HG03097 (cell line): ENCODE measurements around the gene ZNF723.
"Not testable (repeated sequence)": the region's sequence is repeated elsewhere in the genome, so short reads cannot be mapped to it uniquely, and the experiment has no call there.

Experiments used
- ATAC-seq: cut with Tn5 transposase; IDR thresholded peaks from one replicate; pipeline ENCODE4 v1.9.1; 2021; ENCODE audit not compliant: unreplicated experiment, low FRiP score

Gene ZNF723

DNA sequence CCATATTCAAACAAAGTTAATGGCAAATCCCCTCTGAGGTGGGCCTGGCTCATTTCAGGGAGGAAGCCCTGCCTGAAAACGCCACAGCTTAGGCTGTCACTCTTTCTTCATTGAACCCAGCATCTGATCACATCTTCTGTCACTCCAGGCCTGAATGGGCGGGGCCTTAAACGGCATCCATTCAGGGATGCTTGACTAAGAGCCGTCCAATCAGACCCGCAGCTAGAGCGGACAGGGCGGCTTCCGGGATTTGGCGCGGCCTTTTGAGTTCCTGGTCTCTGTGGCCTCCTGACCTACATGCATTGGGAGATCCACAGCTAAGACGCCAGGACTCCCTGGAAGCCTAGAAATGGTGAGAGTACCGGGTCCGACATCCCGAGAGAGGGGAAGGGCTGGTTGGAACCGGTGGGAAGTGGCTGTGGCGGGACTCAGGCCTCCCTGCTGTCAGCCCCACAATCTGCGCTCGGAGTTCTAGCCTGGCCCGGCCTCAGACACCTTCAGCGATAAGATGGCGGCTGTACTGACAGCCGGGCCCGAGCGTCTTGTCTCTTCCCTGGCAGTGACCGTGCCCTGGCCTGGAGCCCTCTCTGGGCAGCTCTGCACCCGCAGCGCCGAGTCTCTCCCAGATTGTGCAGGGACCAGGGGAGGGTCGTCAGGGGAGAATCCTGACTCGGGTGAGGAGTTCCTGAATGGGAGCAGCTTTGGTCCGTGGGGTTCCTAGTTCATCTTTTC is at the start of gene ZNF723:
ZNF723 (plus strand) TSS at position 261 of the 732 bp plus-strand sequence; CDS start at position 350, 89 bp downstream.
- no peak for ATAC-seq

DNA sequence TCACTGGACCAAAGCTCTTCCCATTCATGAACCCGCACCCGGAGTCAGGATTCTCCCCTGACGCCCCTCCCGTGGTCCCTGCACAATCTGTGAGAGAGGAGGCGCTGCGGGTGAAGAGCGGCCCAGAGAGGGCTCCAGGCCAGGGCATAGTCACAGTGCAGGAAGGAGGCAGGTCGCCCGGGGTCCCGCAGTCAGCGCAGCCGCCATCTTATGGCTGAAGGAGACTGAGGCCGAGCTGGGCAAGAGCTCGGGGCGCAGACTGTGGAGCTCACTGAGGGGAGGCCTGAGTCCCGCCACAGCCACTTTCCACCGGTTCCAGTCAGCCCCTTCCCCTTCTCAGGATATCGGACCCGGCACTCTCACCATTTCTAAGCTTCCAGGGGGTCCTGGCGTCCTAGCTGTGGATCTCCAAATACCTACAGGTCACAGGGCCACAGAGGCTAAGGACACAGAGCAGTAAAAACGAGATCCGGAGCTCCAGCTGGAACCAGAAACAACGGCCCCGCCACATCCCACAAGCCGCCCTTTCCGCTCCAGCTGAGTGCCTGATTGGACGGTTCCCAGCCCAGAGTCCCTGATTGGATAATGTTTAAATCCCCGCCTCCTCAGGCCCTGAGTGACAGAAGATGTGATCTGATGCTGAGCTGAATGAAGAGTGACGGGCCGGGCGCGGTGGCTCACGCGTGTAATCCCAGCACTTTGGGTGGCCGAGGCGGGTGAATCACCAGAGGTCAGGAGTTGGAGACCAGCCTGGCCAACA is 48.3 kb upstream of the ZNF723 start, which contains the start of gene ZNF99:
ZNF99 (minus strand) TSS at position 501 of the 760 bp plus-strand sequence; CDS start at position 366, 135 bp downstream.
- ATAC-seq: no peak

DNA sequence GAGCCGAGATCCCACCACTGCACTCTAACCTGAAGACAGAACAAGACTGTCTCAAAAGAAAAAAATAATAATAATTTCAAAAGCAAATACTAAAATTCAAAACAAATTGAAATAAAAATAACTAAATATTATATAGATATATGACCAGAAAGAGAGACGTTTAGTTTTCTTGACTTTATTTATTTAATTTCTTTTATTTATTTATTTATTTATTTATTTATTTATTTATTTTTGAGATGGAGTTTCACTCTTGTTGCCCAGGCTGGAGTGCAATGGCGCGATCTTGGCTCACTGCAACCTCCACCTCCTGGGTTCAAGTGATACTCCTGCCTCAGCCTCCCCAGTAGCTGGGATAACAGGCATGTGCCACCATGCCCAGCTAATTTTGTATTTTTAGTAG is 39.2 kb upstream of the ZNF723 start:
- not testable (repeated sequence) for ATAC-seq

DNA sequence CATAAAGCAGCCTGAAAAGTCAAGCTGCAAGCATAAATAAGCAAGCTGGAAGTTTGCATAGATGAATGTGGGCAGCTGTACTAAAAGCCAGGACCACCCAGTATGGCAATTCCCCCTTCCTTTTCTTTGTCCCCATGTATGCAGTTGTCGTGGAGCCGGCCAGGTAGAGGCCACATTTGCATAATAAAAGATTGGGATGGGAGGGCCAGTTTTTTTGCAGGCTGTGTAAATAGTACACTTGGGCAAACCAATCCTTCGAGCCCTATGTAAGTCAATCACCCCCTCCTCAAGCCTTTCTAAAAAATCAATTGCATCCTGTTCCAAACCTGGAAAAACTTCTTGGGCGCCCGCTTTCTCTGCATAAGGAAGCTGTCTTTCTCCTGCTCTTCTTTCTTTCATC is 35.1 kb upstream of the ZNF723 start:
- ATAC-seq: no peak

DNA sequence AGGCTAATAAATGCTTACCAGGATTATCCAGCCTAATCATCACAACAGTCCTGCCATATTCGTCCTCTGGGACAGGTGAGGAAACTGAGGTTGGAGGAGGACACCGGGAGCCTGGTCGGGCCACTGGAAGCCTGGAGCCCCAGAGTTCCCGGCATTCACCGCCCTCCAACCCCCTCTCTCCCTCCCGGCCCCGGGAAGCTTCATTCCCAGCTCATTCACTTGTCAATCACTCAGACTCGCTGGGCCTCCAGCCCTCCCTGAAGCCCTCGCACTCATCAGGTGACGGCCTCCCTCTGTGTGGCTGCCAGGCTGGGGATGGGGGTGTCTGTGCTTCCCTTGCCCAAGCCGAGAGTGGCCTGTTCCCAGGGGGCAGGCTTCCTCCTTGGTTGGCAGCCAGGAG is 25.7 kb upstream of the ZNF723 start:
- ATAC-seq: no peak

DNA sequence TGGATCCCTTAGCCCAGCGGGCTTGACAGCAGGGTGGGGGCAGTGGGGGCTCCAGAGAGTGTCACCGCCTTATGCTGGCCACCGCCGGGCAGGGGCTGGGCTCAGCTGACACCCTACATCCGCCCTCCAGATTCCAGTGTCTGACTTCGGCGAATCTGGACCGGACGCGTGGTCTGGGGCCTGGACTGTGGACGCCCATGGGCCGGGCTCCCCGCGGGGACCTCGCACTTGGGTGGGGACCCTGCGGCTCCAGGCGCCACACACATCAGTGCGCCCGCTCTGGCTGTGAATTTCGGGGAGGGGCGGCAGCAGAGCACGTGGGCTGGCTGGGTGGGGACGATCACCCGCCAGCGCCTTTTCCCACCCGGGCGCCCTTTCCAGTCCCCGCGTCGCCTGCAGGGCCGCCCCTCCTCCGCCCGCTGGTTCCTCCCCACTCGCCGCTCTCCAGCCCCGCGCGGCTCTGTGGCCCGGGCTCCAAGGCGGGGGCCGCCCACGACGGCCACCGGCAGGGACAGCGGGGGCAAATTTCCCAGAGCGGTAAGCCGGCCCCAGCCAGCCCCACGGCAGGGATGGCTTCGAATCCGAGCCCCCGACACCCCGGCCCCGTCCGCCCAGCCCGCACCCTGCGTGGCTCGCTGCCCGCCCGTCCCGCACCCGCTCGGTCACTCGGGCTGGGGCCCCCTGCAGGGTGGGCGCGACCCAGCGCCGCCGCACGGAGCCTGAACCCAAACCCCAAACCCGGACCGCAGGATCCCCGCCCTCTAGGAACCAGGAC is 24.8 kb upstream of the ZNF723 start:
- no peak for ATAC-seq

DNA sequence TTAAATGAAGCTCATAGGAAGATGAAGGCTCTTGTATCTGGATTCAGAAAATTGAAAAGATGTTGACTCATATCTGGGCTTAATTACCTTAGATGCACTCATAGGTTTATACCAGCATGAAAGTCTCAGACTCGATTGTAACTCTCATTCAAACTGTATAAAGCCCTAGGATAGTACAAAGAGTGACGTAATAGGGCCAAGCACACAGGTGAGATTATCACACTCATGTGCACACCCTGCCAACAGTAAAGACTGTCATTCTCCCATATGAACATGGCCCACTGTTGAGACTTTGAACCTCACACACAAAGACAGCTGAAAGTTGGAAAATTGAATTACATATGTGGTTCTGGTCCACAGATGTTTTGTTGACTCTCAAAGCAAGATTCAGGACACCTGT is 18.0 kb upstream of the ZNF723 start:
- ATAC-seq: no peak

DNA sequence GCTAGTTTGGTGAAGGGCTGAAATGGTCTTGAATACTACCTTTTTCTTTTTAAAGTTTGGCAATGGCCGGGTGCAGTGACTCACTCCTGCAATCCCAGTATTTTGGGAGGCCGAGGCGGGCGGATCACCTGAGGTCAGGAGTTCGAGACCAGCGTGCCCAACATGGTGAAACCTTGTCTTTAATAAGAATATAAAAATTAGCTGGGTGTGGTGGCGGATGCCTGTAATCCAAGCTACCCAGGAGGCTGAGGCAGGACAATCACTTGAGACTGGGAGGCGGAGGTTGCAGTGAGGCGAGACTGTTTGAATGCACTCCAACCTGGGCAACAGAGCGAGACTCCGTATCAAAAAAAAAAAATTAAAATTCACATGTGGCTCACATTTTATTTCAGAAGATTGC is 880 bp upstream of the ZNF723 start:
- ATAC-seq: no peak

DNA sequence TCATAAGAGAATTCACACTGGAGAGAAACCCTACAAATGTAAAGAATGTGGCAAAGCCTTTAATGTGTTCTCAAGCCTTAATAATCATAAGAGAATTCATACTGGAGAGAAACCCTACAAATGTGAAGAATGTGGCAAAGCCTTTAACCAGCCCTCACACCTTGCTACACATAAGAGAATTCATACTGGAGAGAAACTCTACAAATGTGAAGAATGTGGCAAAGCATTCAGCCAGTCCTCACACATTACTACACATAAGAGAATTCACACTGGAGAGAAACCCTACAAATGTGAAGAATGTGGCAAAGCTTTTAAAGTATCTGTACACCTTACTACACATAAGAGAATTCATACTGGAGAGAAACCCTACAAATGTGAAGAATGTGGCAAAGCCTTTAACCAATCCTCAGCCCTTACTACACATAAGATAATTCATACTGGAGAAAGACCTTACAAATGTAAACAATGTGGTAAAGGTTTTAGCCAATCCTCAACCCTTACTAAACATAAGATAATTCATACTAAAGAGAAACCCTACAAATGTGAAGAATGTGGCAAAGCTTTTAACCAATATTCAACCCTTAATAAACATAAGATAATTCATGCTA is 25.7 kb downstream of the ZNF723 start:
- ATAC-seq: not testable (repeated sequence)

DNA sequence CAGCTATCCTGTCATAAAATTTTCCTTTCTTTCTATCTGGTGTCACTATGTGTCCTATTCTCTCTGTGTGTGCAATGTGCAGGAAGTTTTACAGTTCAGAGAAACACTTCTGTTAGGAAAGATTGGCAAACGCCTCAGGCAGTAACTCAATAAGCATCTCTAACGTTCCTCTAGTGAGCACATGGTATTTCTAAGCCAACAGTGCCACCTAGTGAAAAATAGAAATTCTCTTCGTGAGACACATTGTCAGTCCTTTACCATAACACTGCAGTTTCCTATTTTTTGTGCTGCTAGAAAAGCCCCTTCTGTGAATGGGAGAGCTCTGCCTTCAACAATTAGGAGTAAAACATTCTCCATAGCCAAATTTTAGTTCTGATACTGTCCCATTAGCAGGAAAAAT is 50.7 kb downstream of the ZNF723 start:
- ATAC-seq: no peak

DNA sequence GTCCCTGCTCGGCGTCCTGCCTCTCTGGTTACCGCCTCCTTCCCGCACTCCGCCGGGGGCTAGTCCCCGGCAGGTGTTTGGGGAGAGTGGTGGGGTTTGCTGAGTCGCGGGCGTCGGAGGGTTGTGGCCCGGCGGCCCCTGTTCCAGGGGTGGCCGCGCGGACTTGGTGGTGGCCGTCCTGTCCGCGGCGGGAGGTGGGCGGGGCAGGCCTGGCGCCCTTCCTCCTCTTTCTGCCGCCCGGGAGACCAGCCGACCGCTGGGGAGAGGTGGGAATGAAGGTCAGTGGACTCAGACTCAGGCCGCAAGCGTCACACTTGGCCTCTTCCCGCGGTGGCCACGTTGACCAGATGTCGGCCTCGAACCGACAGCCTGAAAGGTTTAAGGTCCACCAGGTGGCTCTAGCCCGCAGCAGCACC is 61.8 kb downstream of the ZNF723 start:
- ATAC-seq: no peak

DNA sequence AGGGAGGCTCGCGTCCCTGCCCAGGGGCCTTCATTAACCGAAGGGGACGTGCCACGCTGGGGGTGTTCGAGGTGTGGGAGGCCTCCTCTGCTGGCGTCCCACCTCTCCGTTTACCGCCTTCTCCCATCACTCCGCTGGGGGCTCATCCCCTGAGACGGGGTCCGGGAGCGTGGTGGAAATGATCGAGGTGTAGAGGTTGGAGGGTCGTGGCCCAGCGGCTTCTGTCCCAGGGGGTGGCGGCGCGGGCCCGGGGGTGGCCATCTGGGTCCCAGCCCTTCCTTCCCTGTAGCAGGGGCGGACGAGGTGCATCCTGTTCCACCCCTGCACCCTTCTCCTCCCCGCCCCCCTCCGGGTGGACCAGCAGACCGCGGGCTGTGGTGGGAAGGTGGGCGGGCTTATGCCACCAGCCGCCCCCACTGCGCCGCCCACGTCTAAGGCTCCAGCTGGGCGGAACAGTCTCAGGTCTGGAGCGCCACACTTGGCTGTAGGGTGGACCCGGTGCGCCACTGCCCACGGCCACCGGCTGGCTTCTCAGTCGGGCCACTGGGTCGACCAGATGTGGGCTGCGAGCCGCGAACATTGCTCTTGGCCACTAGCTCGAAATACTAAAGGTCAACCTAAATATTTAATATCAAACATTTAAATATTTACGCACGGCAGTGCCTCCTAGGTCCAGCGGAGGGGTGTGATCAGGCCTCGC is 69.5 kb downstream of the ZNF723 start:
- ATAC-seq: no peak
